H9 (cell line): ENCODE measurements around the gene DHRS13. TPM values are rescaled to one million over a fixed set of nuclear protein-coding genes. Genes with fewer than 3 reads are reported as not detected.
A peak's percentile ranks its signal among the peaks of the same experiment; 100 is the strongest.

Experiments used
- DNase-seq: peaks from one replicate; pipeline ENCODE4 v3.0.0-alpha.2; 2017
- H2AFZ ChIP-seq: one replicate; pipeline ENCODE4 v1.6.1; 2013; ENCODE audit warnings: mild to moderate bottlenecking, low read length, control low read depth, moderate library complexity
- H2AK5ac ChIP-seq: 2 replicates; pipeline ENCODE4 v1.6.1; 2013; ENCODE audit warnings: low read length, control low read depth, mixed read lengths; ENCODE audit not compliant: insufficient read length
- H2BK120ac ChIP-seq: one replicate; pipeline ENCODE4 v1.6.1; 2013; ENCODE audit warnings: low read depth, mild to moderate bottlenecking, low read length, control low read depth, inconsistent platforms; ENCODE audit not compliant: poor library complexity, severe bottlenecking
- H2BK12ac ChIP-seq: 2 replicates; pipeline ENCODE4 v1.6.1; 2013; ENCODE audit warnings: low read length, control low read depth, mixed read lengths, low read depth; ENCODE audit not compliant: insufficient read length
- H2BK15ac ChIP-seq: 2 replicates; pipeline ENCODE4 v1.6.1; 2013; ENCODE audit warnings: low read depth, low read length, control low read depth
- H2BK20ac ChIP-seq: one replicate; pipeline ENCODE4 v1.6.1; 2013; ENCODE audit warnings: low read depth, mild to moderate bottlenecking, low read length, control low read depth, inconsistent platforms; ENCODE audit not compliant: poor library complexity, severe bottlenecking
- H2BK5ac ChIP-seq: 2 replicates; pipeline ENCODE4 v1.6.1; 2013; ENCODE audit warnings: low read length, control low read depth, mixed read lengths; ENCODE audit not compliant: insufficient read length
- H3K14ac ChIP-seq: 2 replicates; pipeline ENCODE4 v1.6.1; 2013; ENCODE audit warnings: low read length, control low read depth; ENCODE audit not compliant: insufficient read depth
- H3K18ac ChIP-seq: 2 replicates; pipeline ENCODE4 v1.6.1; 2013; ENCODE audit warnings: low read depth, mild to moderate bottlenecking, mixed read lengths, low read length, control low read depth; ENCODE audit not compliant: insufficient read length
- H3K23ac ChIP-seq: 2 replicates; pipeline ENCODE4 v1.6.1; 2013; ENCODE audit warnings: low read length, control low read depth, mixed read lengths, low read depth; ENCODE audit not compliant: insufficient read length
- H3K23me2 ChIP-seq: 2 replicates; pipeline ENCODE4 v1.6.1; 2013; ENCODE audit warnings: low read depth, mild to moderate bottlenecking, mixed read lengths, low read length, control low read depth; ENCODE audit not compliant: insufficient read length, poor library complexity, severe bottlenecking
- H3K27ac ChIP-seq: 2 replicates; pipeline ENCODE4 v1.5.1; 2013; ENCODE audit warnings: low read length, control low read depth, mixed read lengths, low read depth; ENCODE audit not compliant: insufficient read length
- H3K27me3 ChIP-seq: 2 replicates; pipeline ENCODE4 v1.6.1; 2013; ENCODE audit warnings: low read length, control low read depth, inconsistent platforms; ENCODE audit not compliant: insufficient read depth
- H3K4ac ChIP-seq: 2 replicates; pipeline ENCODE4 v1.6.1; 2013; ENCODE audit warnings: low read depth, mild to moderate bottlenecking, control low read depth, inconsistent platforms, low read length, moderate library complexity
- H3K4me1 ChIP-seq: 2 replicates; pipeline ENCODE4 v1.6.1; 2013; ENCODE audit warnings: low read length, control low read depth, inconsistent platforms; ENCODE audit not compliant: insufficient read depth
- H3K4me2 ChIP-seq: 2 replicates; pipeline ENCODE4 v1.6.1; 2013; ENCODE audit warnings: low read length, control low read depth, mixed read lengths; ENCODE audit not compliant: insufficient read length, insufficient read depth
- H3K56ac ChIP-seq: 2 replicates; pipeline ENCODE4 v1.6.1; 2013; ENCODE audit warnings: low read depth, mild to moderate bottlenecking, mixed read lengths, low read length, control low read depth; ENCODE audit not compliant: insufficient read length
- H3K79me1 ChIP-seq: 2 replicates; pipeline ENCODE4 v1.6.1; 2013; ENCODE audit warnings: low read depth, mild to moderate bottlenecking, moderate library complexity, low read length, control low read depth, inconsistent platforms; ENCODE audit not compliant: insufficient read depth, poor library complexity, severe bottlenecking
- H3K79me2 ChIP-seq: 2 replicates; pipeline ENCODE4 v1.6.1; 2013; ENCODE audit warnings: low read length, control low read depth, inconsistent platforms; ENCODE audit not compliant: insufficient read depth
- H3K9ac ChIP-seq: 2 replicates; pipeline ENCODE4 v1.6.1; 2013; ENCODE audit warnings: low read length, control low read depth, mixed read lengths; ENCODE audit not compliant: insufficient read length; ENCODE audit errors: extremely low read depth
- H3K9me3 ChIP-seq: one replicate; pipeline ENCODE4 v1.6.1; 2013; ENCODE audit warnings: low read depth, low read length, inconsistent platforms; ENCODE audit not compliant: control insufficient read depth
- H3T11ph ChIP-seq: one replicate; pipeline ENCODE4 v1.6.1; 2013; ENCODE audit warnings: mild to moderate bottlenecking, low read length, control low read depth, inconsistent platforms
- H4K20me1 ChIP-seq: one replicate; pipeline ENCODE4 v1.6.1; 2013; ENCODE audit not compliant: control insufficient read depth, insufficient read length, insufficient read depth
- H4K5ac ChIP-seq: 2 replicates; pipeline ENCODE4 v1.6.1; 2013; ENCODE audit warnings: low read depth, mild to moderate bottlenecking, mixed read lengths, low read length, control low read depth; ENCODE audit not compliant: insufficient read length
- H4K8ac ChIP-seq: replicated peaks from 2 replicates; pipeline ENCODE4 v1.6.1; 2013; ENCODE audit warnings: low read length, control low read depth, mixed read lengths, low read depth; ENCODE audit not compliant: insufficient read length
- H4K91ac ChIP-seq: 2 replicates; pipeline ENCODE4 v1.6.1; 2013; ENCODE audit warnings: low read depth, mild to moderate bottlenecking, moderate library complexity, mixed read lengths, low read length, control low read depth; ENCODE audit not compliant: insufficient read length
- H3K27ac Mint-ChIP-seq, 3 experiments: 2 replicates in 2 of 3; 3 replicates in 1 of 3; pipeline ENCODE4 v1.8.0; 2020 to 2021; ENCODE audit warnings: mixed read lengths in 3 of 3, mild to moderate bottlenecking in 1 of 3, moderate library complexity in 1 of 3
- H3K27me3 Mint-ChIP-seq: 2 replicates; pipeline ENCODE4 v1.8.0; 2021; ENCODE audit warnings: low read depth, mild to moderate bottlenecking, moderate library complexity, mixed read lengths
- H3K36me3 Mint-ChIP-seq, 3 experiments: 2 replicates in 2 of 3; 3 replicates in 1 of 3; pipeline ENCODE4 v1.8.0; 2020 to 2021; ENCODE audit warnings: low read depth in 3 of 3, mixed read lengths in 3 of 3; ENCODE audit not compliant: insufficient read depth in 1 of 3
- H3K4me1 Mint-ChIP-seq, 2 experiments: 2 replicates each; pipeline ENCODE4 v1.8.0; 2020; ENCODE audit warnings: mixed read lengths in 2 of 2
- H3K4me3 Mint-ChIP-seq, 2 experiments: 2 replicates in 1 of 2; 3 replicates in 1 of 2; pipeline ENCODE4 v1.8.0; 2020 to 2021; ENCODE audit warnings: mild to moderate bottlenecking in 2 of 2, mixed read lengths in 2 of 2, moderate library complexity in 1 of 2
- H3K9me3 Mint-ChIP-seq, 2 experiments: 2 replicates in 1 of 2; 3 replicates in 1 of 2; pipeline ENCODE4 v1.8.0; 2020; ENCODE audit warnings: mild to moderate bottlenecking in 2 of 2, mixed read lengths in 2 of 2, moderate library complexity in 1 of 2
- CTCF ChIP-seq: fragments of 200-600 bp; sonication (generic); conservative IDR thresholded peaks from 3 replicates; pipeline ENCODE4 v1.8.0; 2021; ENCODE audit warnings: antibody characterized with exemption, mild to moderate bottlenecking
- WGBS: extraction: QIAGEN DNeasy Blood & Tissue Kit; methylation state at CpG from one replicate; pipeline ENCODE4 v1.1.7; 2013; ENCODE audit warnings: missing lambda C conversion rate, low lambda C conversion rate, mixed read lengths; ENCODE audit not compliant: insufficient read length; ENCODE audit errors: extremely low coverage; 5-methylcytosine and 5-hydroxymethylcytosine counted together
- total RNA-seq: library from RNA; stranded (reverse); gene quantifications from 2 replicates; pipeline ENCODE4 v1.2.1, GENCODE V29; 2021

DHRS13 gene
- total RNA-seq, 1 experiment from 2014 or later, result 29.6 TPM

DNA sequence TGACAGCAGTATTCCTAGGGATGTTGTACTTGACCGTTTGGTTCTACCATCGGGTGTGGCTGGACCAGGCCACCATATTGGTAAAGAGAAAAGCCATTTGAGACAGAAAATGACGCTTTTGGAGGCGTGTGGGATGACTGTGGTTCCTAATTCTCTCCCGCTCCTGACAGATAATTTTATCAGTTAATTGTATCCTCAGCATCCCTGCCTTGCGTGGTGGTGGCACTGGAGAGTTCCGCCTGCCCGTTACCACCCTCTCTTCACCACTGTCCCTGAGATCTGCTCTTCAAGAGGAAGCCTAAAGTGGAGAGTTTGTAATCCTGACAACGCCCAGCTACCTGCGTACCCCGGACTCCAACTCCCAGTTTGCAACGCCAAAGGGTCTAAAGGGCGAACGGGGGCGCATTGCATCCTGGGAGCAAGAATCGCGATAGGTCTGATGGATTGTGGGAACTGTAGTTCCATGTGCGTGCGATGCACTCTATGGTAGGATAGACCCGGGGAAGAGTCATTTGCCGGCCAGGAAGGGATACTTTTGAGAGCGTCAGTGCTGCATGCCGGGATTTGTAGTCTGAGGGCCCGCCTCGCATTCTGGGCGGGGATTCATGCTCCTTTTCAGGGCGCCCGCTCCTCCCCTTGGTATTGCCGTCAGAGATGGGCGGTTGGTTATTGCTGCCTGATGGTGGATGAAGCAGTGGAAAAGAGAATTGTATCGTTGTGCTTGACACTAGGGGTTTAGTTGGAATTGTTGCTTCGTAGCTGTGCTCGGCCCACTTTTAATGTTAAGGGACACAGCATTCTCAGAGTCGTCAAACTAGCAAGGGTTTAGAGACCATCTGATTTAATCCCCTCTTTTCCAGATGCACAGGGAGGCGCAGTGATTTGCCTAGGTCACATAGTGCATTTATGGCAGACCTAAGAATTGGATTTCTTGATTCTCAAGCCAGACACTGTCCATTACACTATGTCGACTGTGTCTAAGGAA is 49.4 kb upstream of the DHRS13 start:
- Histone ChIP-seq H2BK20ac (no peak overlapping the region), H3K18ac (peak overlapping the region; percentile 38), H4K5ac (no peak overlapping the region), H2AK5ac (no peak overlapping the region), H3K23me2 (peaks cover 11% of the 10 kb centered on the region), H3K27me3 (no peaks in the 10 kb centered on the region), H3K4me2 (peak overlapping the region; percentile 84), H3K27ac (peak overlapping the region; percentile 90), H3K23ac (no peak overlapping the region), H2BK120ac (no peak overlapping the region), H2BK5ac (peak overlapping the region; percentile 6), H3T11ph (no peak overlapping the region), H3K14ac (no peak overlapping the region), H3K56ac (no peak overlapping the region), H2BK12ac (no peak overlapping the region), H4K8ac (no peak overlapping the region), H3K9me3 (no peaks in the 10 kb centered on the region), H3K4ac (no peak overlapping the region), H2AFZ (no peak overlapping the region), H3K79me2 (peaks cover 26% of the 10 kb centered on the region), H4K91ac (no peak overlapping the region), H4K20me1 (no peaks in the 10 kb centered on the region), H3K79me1 (no peaks in the 10 kb centered on the region), H3K9ac (peak overlapping the region; percentile 61), H3K4me1 (peaks cover 9% of the 10 kb centered on the region; the same call in 1 of the 2 replicates), H2BK15ac (no peak overlapping the region)
- TF ChIP-seq CTCF, result no peak
- Mint-ChIP-seq H3K27me3 (no peaks in the 10 kb centered on the region; the same call in 1 of the 2 replicates), H3K36me3 (peaks cover 7 to 22% (median 7%) of the 10 kb centered on the region in 3 experiments; a peak in 6 of 7 replicates), H3K4me1 (peaks cover 24 to 28% of the 10 kb centered on the region in 2 experiments), H3K9me3 (no peaks in the 10 kb centered on the region), H3K27ac (no peak overlapping the region), H3K4me3 (no peak overlapping the region)
- DNase-seq, result peak; percentile 100
- no CpG with 5 or more reads among the region's 36 CpGs for WGBS
